GM23248 (cell line): ENCODE data around the gene PRDM1. TPM values are rescaled to one million over a fixed set of nuclear protein-coding genes. Genes with fewer than 3 reads are reported as not detected.

ENCODE experiments used
- DNase-seq: peaks from one replicate; pipeline ENCODE4 v3.0.0-alpha.2; 2015
- H2AFZ ChIP-seq: fragments of 200-600 bp; sonication (generic); 2 replicates; pipeline ENCODE4 v1.6.1; 2016; ENCODE audit warnings: antibody characterized with exemption
- H3F3A ChIP-seq: fragments of 200-600 bp; sonication (generic); 2 replicates; pipeline ENCODE4 v1.6.1; 2016; ENCODE audit warnings: mild to moderate bottlenecking, antibody characterized with exemption, mixed run types; ENCODE audit not compliant: insufficient read depth
- H3K27ac ChIP-seq: fragments of 200-600 bp; sonication (generic); 2 replicates; pipeline ENCODE4 v1.5.1; 2016; ENCODE audit warnings: mild to moderate bottlenecking
- H3K27me3 ChIP-seq: fragments of 200-600 bp; sonication (generic); replicated peaks from 2 replicates; pipeline ENCODE4 v1.6.1; 2016; ENCODE audit warnings: mild to moderate bottlenecking; ENCODE audit not compliant: insufficient read depth
- H3K36me3 ChIP-seq: fragments of 200-600 bp; sonication (generic); 2 replicates; pipeline ENCODE4 v1.6.1; 2016; ENCODE audit warnings: low read depth, mild to moderate bottlenecking
- H3K4me1 ChIP-seq: fragments of 200-600 bp; sonication (generic); 2 replicates; pipeline ENCODE4 v1.6.1; 2016; ENCODE audit warnings: mild to moderate bottlenecking; ENCODE audit not compliant: insufficient read depth
- H3K4me2 ChIP-seq: fragments of 200-600 bp; sonication (generic); one replicate; pipeline ENCODE4 v1.6.1; 2016; ENCODE audit warnings: mild to moderate bottlenecking; ENCODE audit not compliant: unreplicated experiment
- H3K4me3 ChIP-seq: fragments of 200-600 bp; sonication (generic); 2 replicates; pipeline ENCODE4 v1.5.1; 2016; ENCODE audit warnings: mild to moderate bottlenecking
- H3K79me2 ChIP-seq: fragments of 200-600 bp; sonication (generic); 2 replicates; pipeline ENCODE4 v1.6.1; 2016; ENCODE audit warnings: mild to moderate bottlenecking; ENCODE audit not compliant: insufficient read depth
- H3K9ac ChIP-seq: fragments of 200-600 bp; sonication (generic); 2 replicates; pipeline ENCODE4 v1.6.1; 2016; ENCODE audit warnings: mild to moderate bottlenecking
- H3K9me2 ChIP-seq: fragments of 200-600 bp; sonication (generic); 2 replicates; pipeline ENCODE4 v1.6.1; 2016; ENCODE audit warnings: mixed run types, mild to moderate bottlenecking, moderate library complexity; ENCODE audit not compliant: insufficient read depth
- H3K9me3 ChIP-seq: fragments of 200-600 bp; sonication (generic); one replicate; pipeline ENCODE4 v1.6.1; 2017; ENCODE audit warnings: low read depth
- H4K20me1 ChIP-seq: fragments of 200-600 bp; sonication (generic); 2 replicates; pipeline ENCODE4 v1.6.0; 2016; ENCODE audit not compliant: insufficient read depth
- EZH2 ChIP-seq: fragments of 200-600 bp; sonication (generic); IDR thresholded peaks from 2 replicates; pipeline ENCODE4 v1.6.1; 2018; ENCODE audit warnings: antibody characterized with exemption, mild to moderate bottlenecking; ENCODE audit not compliant: insufficient read depth, poor library complexity, severe bottlenecking
- EZH2phosphoT487 ChIP-seq: fragments of 200-600 bp; sonication (generic); IDR thresholded peaks from 2 replicates; pipeline ENCODE4 v1.6.1; 2018; ENCODE audit warnings: antibody characterized with exemption, moderate library complexity, mild to moderate bottlenecking, low read depth; ENCODE audit not compliant: insufficient read depth
- WGBS, 2 experiments: methylation state at CpG; one replicate each; pipeline ENCODE4 v1.1.6; 2015 to 2017; ENCODE audit warnings: low lambda C conversion rate in 2 of 2, low coverage in 1 of 2; ENCODE audit errors: missing lambda C conversion rate in 2 of 2; 5-methylcytosine and 5-hydroxymethylcytosine counted together
- in situ Hi-C: fragments of 300-500 bp; cut with MboI; formaldehyde crosslinking; loops from 2 replicates; pipeline ENCODE4 v1.15.0; 2020
- polyA plus RNA-seq: library from polyadenylated mRNA; unstranded; fragments of >200 nt; fragmentation: Nextera tagmentation; extraction: Ambion mirVana; gene quantifications from 2 replicates; pipeline ENCODE4 v1.2.1, GENCODE V29; 2016
- total RNA-seq: library from RNA; depleted of rRNA; stranded (reverse); fragments of >200 nt; shearing (Covaris generic); gene quantifications from 2 replicates; pipeline ENCODE4 v1.2.3, GENCODE V29; 2014

PRDM1 gene
- total and polyA plus RNA-seq, 2 experiments from 2014 or later = 2.7 to 3.9 TPM

DNA sequence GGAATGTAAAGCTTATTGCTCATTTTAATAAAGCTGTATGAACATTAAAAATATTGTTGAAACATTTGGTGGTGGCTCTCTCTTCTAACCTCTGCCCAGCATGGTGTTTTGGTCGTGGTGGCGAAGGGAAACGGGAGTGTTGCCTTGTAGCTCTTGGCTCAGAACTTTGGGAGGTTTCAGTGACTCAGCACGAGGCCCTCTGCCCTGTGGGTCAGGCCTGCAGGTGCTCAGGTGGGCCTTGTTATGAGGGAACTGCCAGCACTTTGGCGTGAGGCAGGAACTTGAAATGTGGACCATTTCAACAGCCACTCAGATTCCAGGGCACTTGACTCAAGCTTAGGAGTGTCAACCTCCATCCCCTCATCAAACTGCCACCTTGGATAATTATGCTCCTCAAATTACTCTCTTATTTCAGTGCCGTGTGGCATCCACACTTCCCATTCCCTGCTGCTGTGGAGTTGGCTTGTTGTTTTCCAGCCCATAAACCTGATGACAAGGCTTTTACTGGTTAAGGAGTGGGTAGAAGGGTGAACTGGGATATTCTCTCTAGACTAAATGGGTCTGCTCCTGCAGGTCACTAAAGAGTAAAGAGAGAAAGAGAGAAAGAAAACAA is 36.3 kb downstream of the PRDM1 start:
- Histone ChIP-seq H3K9me2 (no peaks in the 10 kb centered on the region), H3K4me1 (no peaks in the 10 kb centered on the region), H3K36me3 (no peaks in the 10 kb centered on the region), H3K4me2 (no peak overlapping the region), H3K9ac (no peak overlapping the region), H3K4me3 (no peak overlapping the region), H3K27ac (no peak overlapping the region), H2AFZ (no peak overlapping the region), H4K20me1 (no peaks in the 10 kb centered on the region), H3F3A (no peaks in the 10 kb centered on the region), H3K79me2 (no peaks in the 10 kb centered on the region), H3K9me3 (no peaks in the 10 kb centered on the region), H3K27me3 (no peaks in the 10 kb centered on the region)
- no peak for DNase-seq
- WGBS, 2 experiments = 73 to 76% methylated on average over 6 of the region's 6 CpGs
- TF ChIP-seq EZH2 = no peak
- no peak for TF ChIP-seq EZH2phosphoT487
- in situ Hi-C loops = no loop called here

DNA sequence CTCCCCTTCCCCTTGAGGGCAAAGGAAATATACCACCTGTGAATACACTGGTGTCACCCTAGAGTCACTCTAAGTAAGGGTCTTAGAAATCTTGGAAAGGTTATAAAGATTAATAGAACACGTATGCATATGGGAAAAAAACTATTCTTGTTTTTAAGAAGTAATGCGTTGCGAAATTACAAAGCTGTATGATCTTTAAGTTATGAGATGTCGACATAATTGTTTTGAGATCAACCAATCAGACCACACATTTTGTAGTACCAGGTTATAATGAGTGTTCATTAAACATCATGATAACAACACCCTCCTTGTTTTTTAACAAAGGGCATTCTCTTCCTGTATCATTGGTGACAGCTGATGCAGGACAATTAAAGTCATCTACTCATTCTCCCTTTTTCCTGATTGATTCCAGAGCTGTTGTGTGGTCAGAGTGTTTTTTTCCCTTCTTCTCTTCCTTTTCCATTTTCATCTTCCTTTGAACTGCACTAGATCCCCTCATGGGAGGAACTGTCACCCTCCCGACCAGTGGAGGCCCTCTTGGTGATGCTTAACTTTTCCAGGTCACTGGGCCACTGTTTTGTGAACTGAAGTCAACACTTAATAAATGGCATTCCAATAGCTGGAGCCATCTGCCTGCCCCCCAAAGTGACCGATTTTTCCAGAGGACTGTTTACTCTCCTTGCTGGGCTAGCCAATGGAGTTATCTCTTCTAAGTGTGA is 37.0 kb downstream of the PRDM1 start:
- H3K9ac ChIP-seq = no peak overlapping the region
- no peaks in the 10 kb centered on the region for H3K79me2 ChIP-seq
- no peak for DNase-seq
- H3K36me3 ChIP-seq = no peaks in the 10 kb centered on the region
- in situ Hi-C loops = no loop called here
- H3F3A ChIP-seq = no peaks in the 10 kb centered on the region
- H3K9me3 ChIP-seq = no peaks in the 10 kb centered on the region
- no peak overlapping the region for H2AFZ ChIP-seq
- H3K4me3 ChIP-seq = no peak overlapping the region
- no peaks in the 10 kb centered on the region for H4K20me1 ChIP-seq
- H3K4me1 ChIP-seq = no peaks in the 10 kb centered on the region
- no peak overlapping the region for H3K27ac ChIP-seq
- H3K4me2 ChIP-seq = no peak overlapping the region
- H3K9me2 ChIP-seq = no peaks in the 10 kb centered on the region
- H3K27me3 ChIP-seq = no peaks in the 10 kb centered on the region
- WGBS, 2 experiments = 85 to 88% methylated on average over 6 of the region's 6 CpGs
- no peak for TF ChIP-seq EZH2phosphoT487
- TF ChIP-seq EZH2 = no peak

DNA sequence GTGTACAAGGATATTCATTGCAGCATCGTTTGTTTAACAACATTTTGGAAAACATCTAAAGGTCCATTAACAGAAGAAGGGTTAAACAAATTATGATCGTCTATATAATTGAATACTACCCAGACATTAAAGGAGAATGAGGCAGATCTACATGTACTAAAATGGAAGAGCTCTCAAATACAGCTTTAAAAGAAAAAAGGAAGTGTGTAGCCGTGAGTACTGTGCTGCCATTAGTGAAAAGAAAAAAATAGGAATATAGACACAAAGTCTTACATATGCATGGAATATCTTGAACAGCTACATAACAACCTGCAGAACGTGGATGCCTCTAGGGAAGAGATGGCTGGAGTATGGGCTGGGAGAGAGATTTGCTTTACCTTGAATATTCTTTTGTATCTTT is 37.9 kb downstream of the PRDM1 start:
- no peaks in the 10 kb centered on the region for H4K20me1 ChIP-seq
- H3K36me3 ChIP-seq = no peaks in the 10 kb centered on the region
- H3K79me2 ChIP-seq = no peaks in the 10 kb centered on the region
- TF ChIP-seq EZH2 (no peak), EZH2phosphoT487 (no peak)
- H3K4me2 ChIP-seq = no peak overlapping the region
- H3K9me2 ChIP-seq = no peaks in the 10 kb centered on the region
- H3K27me3 ChIP-seq = no peaks in the 10 kb centered on the region
- H3K9ac ChIP-seq = no peak overlapping the region
- H3K4me3 ChIP-seq = no peak overlapping the region
- H3K4me1 ChIP-seq = peaks cover 3% of the 10 kb centered on the region; the same call in 1 of the 2 replicates
- WGBS, 2 experiments = 79 to 85% methylated on average over 4 of the region's 4 CpGs
- no peak overlapping the region for H2AFZ ChIP-seq
- in situ Hi-C loops = no loop called here
- no peaks in the 10 kb centered on the region for H3K9me3 ChIP-seq
- H3F3A ChIP-seq = 0 out of 2 replicates have a peak, but pooled peaks cover 3% of the 10 kb centered on the region
- no peak overlapping the region for H3K27ac ChIP-seq
- no peak for DNase-seq

DNA sequence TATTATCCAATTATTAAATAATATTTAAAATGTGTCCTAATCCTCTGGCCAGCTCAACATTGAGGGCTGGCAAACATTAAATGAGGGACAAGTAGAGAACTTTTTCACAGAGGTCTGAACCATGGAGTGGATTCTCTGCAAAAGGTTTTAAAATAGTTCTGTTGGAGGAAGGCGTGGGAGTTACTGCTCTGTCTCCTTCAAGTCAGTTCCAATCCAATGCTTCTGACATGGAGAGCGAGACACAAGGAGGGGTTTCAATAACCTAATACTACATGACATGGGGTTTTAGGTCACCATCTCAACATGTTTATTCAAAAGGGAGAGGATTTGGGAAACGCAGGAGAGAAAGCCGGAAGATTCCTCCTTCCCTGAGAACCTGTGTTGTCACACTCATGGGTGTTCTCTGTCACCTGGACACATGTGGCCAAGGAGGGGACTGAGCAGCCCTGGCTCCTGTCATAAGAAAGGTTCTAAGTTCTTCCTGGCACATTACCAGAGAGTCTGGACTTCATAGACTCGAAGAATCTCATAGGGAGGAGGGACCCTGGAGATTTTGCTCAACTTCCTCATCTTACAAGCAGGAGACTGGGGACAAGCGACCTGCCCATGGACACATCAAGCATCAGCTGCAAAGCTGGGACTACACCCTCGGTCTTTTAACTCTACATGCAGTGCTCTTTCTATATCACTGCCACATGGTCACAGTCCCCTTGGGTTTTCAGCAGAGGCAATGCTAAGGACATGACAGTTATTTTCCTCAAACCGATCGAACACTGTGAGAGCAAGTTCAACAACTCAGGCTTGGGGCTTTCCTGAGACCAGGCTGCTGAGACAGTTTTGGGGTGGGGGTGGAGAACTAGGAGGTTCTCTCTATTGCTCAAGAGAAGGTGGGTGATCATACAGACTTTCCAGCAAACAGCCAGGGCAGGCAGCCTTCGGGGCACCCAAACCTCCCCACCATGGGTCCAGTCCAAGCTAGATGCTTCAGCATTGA is 38.6 kb downstream of the PRDM1 start:
- Histone ChIP-seq H3K9me3 (no peaks in the 10 kb centered on the region), H3K4me3 (no peak overlapping the region), H3K9ac (no peak overlapping the region), H3K27me3 (no peaks in the 10 kb centered on the region), H4K20me1 (no peaks in the 10 kb centered on the region), H3K79me2 (no peaks in the 10 kb centered on the region), H3K36me3 (no peaks in the 10 kb centered on the region), H2AFZ (no peak overlapping the region; the same call in 1 of the 2 replicates), H3K27ac (no peak overlapping the region), H3K4me2 (no peak overlapping the region), H3K4me1 (peaks cover 9% of the 10 kb centered on the region), H3K9me2 (no peaks in the 10 kb centered on the region), H3F3A (peaks cover 8% of the 10 kb centered on the region)
- in situ Hi-C loops = no loop called here
- WGBS, 2 experiments = 83% methylated on average over 10 of the region's 10 CpGs
- no peak for DNase-seq
- TF ChIP-seq EZH2 (no peak), EZH2phosphoT487 (no peak)
